Measurements from ENCODE around the gene AOPEP. TPM values are rescaled to one million over a fixed set of nuclear protein-coding genes. Genes with fewer than 3 reads are reported as not detected.

Gene AOPEP
- total RNA-seq, 1 experiment from 2014 or later, result 14.4 TPM

DNA sequence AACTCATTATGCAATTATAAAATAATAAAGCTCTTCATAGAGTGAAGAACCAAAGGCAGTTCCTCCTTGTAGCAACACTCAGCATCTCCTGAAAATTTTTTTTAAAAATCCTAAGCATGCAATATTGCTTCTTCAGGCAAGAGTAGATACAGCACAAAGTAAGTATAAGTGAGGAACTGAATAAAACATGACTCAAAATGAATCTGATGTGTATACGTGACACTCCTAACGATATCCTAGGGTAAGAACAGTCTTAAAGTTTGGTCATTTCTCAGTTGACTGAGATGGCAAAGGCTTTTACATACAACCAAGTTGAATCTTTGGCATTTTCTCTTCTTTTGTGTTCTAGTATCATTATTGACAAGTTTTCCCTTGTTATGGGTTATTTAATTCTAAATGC is 41.1 kb upstream of the AOPEP start:
- ATAC-seq, result no peak
- H3K9me3 Mint-ChIP-seq, result no peaks in the 10 kb centered on the region
- DNase-seq (ENCODE audit: low spot score), result no peak
- ChIA-PET CTCF (no interaction called here), POLR2A (no interaction called here)
- no peaks in the 10 kb centered on the region for H3K36me3 Mint-ChIP-seq
- H3K27me3 Mint-ChIP-seq (ENCODE audit: low read depth), result no peaks in the 10 kb centered on the region; the same call in 1 of the 2 replicates
- no peak overlapping the region for H3K4me3 Mint-ChIP-seq
- no peaks in the 10 kb centered on the region for H3K4me1 Mint-ChIP-seq
- TF ChIP-seq IRF1 (CRISPR knock-in tag; IDR thresholded peaks at IDR 0.05), result no peak
- TF ChIP-seq, protein P1, sequence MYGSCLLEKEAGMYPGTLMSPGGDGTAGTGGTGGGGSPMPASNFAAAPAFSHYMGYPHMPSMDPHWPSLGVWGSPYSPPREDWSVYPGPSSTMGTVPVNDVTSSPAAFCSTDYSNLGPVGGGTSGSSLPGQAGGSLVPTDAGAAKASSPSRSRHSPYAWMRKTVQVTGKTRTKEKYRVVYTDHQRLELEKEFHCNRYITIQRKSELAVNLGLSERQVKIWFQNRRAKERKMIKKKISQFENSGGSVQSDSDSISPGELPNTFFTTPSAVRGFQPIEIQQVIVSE (CRISPR knock-in tag; IDR thresholded peaks at IDR 0.05; ENCODE audit: borderline replicate concordance), result no peak
- TF ChIP-seq ZNF396 (CRISPR knock-in tag; IDR thresholded peaks at IDR 0.05; ENCODE audit: borderline replicate concordance), result no peak
- TF ChIP-seq ZNF423 (CRISPR knock-in tag; IDR thresholded peaks at IDR 0.05), result no peak
- no peak for TF ChIP-seq EMX1 (CRISPR knock-in tag; IDR thresholded peaks at IDR 0.05)
- TF ChIP-seq, protein P2, sequence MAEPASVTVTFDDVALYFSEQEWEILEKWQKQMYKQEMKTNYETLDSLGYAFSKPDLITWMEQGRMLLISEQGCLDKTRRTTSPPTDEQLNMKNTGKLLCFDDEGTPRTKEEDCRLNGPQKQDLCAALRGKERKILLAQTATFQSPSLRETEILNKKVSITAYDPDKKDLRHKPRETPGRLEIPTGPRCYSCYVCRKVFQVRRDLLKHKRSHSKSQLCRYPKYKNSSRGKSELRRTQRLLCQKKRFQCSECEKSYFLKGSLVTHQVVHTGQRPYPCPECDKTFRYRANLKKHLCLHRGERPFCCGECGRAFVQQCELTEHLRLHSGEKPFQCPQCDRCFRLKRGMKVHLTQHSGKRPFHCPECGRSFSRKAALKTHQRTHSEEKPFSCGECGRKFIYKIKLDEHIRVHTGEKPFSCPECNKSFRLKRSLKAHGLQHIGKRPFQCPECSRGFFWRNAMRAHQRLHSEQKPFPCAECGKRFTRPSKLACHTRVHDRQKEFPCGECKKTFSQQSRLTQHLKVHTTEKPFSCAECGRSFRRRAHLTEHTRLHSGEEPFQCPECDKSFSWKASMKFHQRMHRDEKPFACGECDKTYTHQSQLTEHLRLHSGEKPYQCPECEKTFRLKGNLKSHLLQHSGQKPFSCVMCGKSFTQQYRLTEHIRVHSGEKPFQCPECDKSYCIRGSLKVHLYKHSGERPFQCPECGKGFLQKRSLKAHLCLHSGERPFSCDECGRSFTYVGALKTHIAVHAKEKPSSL (CRISPR knock-in tag; conservative IDR thresholded peaks at IDR 0.05), result no peak
- no peak for TF ChIP-seq NR1H2 (CRISPR knock-in tag; IDR thresholded peaks at IDR 0.05)
- TF ChIP-seq, protein P3, sequence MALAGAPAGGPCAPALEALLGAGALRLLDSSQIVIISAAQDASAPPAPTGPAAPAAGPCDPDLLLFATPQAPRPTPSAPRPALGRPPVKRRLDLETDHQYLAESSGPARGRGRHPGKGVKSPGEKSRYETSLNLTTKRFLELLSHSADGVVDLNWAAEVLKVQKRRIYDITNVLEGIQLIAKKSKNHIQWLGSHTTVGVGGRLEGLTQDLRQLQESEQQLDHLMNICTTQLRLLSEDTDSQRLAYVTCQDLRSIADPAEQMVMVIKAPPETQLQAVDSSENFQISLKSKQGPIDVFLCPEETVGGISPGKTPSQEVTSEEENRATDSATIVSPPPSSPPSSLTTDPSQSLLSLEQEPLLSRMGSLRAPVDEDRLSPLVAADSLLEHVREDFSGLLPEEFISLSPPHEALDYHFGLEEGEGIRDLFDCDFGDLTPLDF (CRISPR knock-in tag; IDR thresholded peaks at IDR 0.05), result no peak
- no peak overlapping the region for H3K27ac Mint-ChIP-seq

- Mint-ChIP-seq H3K27me3 (ENCODE audit: low read depth) (no peaks in the 10 kb centered on the region; the same call in 1 of the 2 replicates), H3K4me3 (no peak overlapping the region), H3K36me3 (no peaks in the 10 kb centered on the region), H3K9me3 (peaks cover 12% of the 10 kb centered on the region), H3K4me1 (no peaks in the 10 kb centered on the region), H3K27ac (no peak overlapping the region)
- ATAC-seq (no peak), DNase-seq (ENCODE audit: low spot score) (no peak)
- POLR2A ChIA-PET, result no interaction called here
- TF ChIP-seq AR (CRISPR knock-in tag; IDR thresholded peaks at IDR 0.05) (no peak), AFF4 (CRISPR knock-in tag; IDR thresholded peaks at IDR 0.05; ENCODE audit: borderline replicate concordance) (no peak)
- CTCF ChIA-PET, result no interaction called here
Observed at GRCh38 chr9:94687451-94687850, 39.0 kb upstream of the AOPEP start.

DNA sequence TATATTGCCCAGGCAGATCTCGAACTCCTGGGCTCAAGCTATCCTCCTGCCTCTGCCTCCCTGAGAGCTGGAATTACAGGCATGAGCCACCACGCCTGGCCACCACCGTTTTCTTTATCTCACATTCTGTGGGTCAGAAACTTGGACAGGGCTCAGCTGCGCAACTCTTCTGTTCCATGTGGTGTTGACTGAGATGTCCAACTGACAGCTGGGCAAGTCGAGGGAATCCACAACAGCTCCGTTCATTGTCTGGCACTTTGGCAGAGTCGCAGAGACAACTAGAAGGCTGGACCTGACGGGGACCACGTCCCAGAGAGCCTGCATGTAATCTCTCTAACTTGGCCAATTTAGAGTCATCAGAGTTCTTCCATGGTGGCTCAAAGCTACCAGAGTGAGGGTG is 36.2 kb upstream of the AOPEP start:
- ChIA-PET CTCF (no interaction called here), POLR2A (no interaction called here)
- H3K4me1 Mint-ChIP-seq, result peaks cover 6% of the 10 kb centered on the region

More for the DNA sequence above, 36.2 kb upstream of the AOPEP start:
- DNase-seq (ENCODE audit: low spot score), result no peak
- Mint-ChIP-seq H3K9me3 (peaks cover 15% of the 10 kb centered on the region), H3K4me3 (no peak overlapping the region), H3K36me3 (no peaks in the 10 kb centered on the region), H3K27ac (no peak overlapping the region), H3K27me3 (ENCODE audit: low read depth) (no peaks in the 10 kb centered on the region)
- ATAC-seq, result no peak
- no peak for TF ChIP-seq NR2C2 (CRISPR knock-in tag; IDR thresholded peaks at IDR 0.05)
- no peak for TF ChIP-seq PRRX2 (CRISPR knock-in tag; IDR thresholded peaks at IDR 0.05)
- no peak for TF ChIP-seq ZMAT4 (CRISPR knock-in tag; IDR thresholded peaks at IDR 0.05)
- TF ChIP-seq, protein P4, sequence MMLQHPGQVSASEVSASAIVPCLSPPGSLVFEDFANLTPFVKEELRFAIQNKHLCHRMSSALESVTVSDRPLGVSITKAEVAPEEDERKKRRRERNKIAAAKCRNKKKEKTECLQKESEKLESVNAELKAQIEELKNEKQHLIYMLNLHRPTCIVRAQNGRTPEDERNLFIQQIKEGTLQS (CRISPR knock-in tag; conservative IDR thresholded peaks at IDR 0.05), result no peak
- no peak for TF ChIP-seq CREB1 (CRISPR knock-in tag; IDR thresholded peaks at IDR 0.05)
- no peak for TF ChIP-seq HMGA2 (CRISPR knock-in tag; IDR thresholded peaks at IDR 0.05)
- TF ChIP-seq, protein P5, sequence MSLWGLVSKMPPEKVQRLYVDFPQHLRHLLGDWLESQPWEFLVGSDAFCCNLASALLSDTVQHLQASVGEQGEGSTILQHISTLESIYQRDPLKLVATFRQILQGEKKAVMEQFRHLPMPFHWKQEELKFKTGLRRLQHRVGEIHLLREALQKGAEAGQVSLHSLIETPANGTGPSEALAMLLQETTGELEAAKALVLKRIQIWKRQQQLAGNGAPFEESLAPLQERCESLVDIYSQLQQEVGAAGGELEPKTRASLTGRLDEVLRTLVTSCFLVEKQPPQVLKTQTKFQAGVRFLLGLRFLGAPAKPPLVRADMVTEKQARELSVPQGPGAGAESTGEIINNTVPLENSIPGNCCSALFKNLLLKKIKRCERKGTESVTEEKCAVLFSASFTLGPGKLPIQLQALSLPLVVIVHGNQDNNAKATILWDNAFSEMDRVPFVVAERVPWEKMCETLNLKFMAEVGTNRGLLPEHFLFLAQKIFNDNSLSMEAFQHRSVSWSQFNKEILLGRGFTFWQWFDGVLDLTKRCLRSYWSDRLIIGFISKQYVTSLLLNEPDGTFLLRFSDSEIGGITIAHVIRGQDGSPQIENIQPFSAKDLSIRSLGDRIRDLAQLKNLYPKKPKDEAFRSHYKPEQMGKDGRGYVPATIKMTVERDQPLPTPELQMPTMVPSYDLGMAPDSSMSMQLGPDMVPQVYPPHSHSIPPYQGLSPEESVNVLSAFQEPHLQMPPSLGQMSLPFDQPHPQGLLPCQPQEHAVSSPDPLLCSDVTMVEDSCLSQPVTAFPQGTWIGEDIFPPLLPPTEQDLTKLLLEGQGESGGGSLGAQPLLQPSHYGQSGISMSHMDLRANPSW (CRISPR knock-in tag; conservative IDR thresholded peaks at IDR 0.05; ENCODE audit: low read depth), result no peak

All from WTC11 (cell line).